ENCODE measurements around the gene BEGAIN. TPM values are rescaled to one million over a fixed set of nuclear protein-coding genes. Genes with fewer than 3 reads are reported as not detected.

BEGAIN gene
- polyA plus RNA-seq, 2 of the 4 experiments (the other 2 are of a cell fraction): 1.4 to 3.7 TPM

GRCh38 chr14:100541621-100542560, 45.3 kb downstream of the BEGAIN start:
- no peak overlapping the region for H3K4me2 ChIP-seq
- H3K4me3 ChIP-seq: no peak overlapping the region
- H3K4me1 ChIP-seq: no peaks in the 10 kb centered on the region
- no peaks in the 10 kb centered on the region for H3K9me3 ChIP-seq
- DNase-seq (ENCODE audit: low read depth in 1 of 2, low spot score in 1 of 2): no peak
- WGBS (ENCODE audit: missing lambda C conversion rate): 79% methylated on average over 22 of the region's 24 CpGs
- no peak for FAIRE-seq
- no peak for ATAC-seq
- TF ChIP-seq FOXS1 (CRISPR knock-in tag; IDR thresholded peaks at IDR 0.05): no peak
- TF ChIP-seq NPAS2 (CRISPR knock-in tag; IDR thresholded peaks at IDR 0.05; ENCODE audit: borderline replicate concordance): no peak
- no peak for TF ChIP-seq CTCF (IDR thresholded peaks at IDR 0.05)
- TF ChIP-seq FOSL2 (IDR thresholded peaks at IDR 0.05): no peak
- TF ChIP-seq FOSL2 (CRISPR knock-in tag; IDR thresholded peaks at IDR 0.05): no peak
- TF ChIP-seq HOXA7 (CRISPR knock-in tag; IDR thresholded peaks at IDR 0.05): no peak
- no peak for TF ChIP-seq KDM5A (IDR thresholded peaks at IDR 0.05)
- TF ChIP-seq ZSCAN20 (CRISPR knock-in tag; IDR thresholded peaks at IDR 0.05): no peak
- TF ChIP-seq RCOR1 (IDR thresholded peaks at IDR 0.05; ENCODE audit: low read depth, low read length): no peak
- no peak for TF ChIP-seq HOXB5 (CRISPR knock-in tag; IDR thresholded peaks at IDR 0.05)
- no peak for TF ChIP-seq BCL3 (IDR thresholded peaks at IDR 0.05)
- no peak for TF ChIP-seq CHD4 (IDR thresholded peaks at IDR 0.05; ENCODE audit: borderline replicate concordance)
- no peak for TF ChIP-seq PBX3 (IDR thresholded peaks at IDR 0.05)
- TF ChIP-seq POLR2A (IDR thresholded peaks at IDR 0.05; ENCODE audit: low read length): no peak
- TF ChIP-seq TP53 (CRISPR knock-in tag; IDR thresholded peaks at IDR 0.05): no peak
- no peak for TF ChIP-seq RFX5 (IDR thresholded peaks at IDR 0.05)
- no peak for TF ChIP-seq RAD21 (conservative IDR thresholded peaks at IDR 0.05 in 1 of 2, IDR thresholded peaks at IDR 0.05 in 1 of 2)
- no peak for TF ChIP-seq SMC3 (IDR thresholded peaks at IDR 0.05)
- TF ChIP-seq CHD2 (IDR thresholded peaks at IDR 0.05; ENCODE audit: low read length, partially characterized antibody): no peak
- no peak for TF ChIP-seq CBX8 (IDR thresholded peaks at IDR 0.05)
- TF ChIP-seq HMGXB4 (CRISPR knock-in tag; IDR thresholded peaks at IDR 0.05; ENCODE audit: borderline replicate concordance): no peak
- POLR2A ChIA-PET: no interaction called here
- H3K27ac ChIP-seq: no peak overlapping the region
- CTCF ChIA-PET: interaction anchor here (0.7 to 3.0 kb wide), 9 partner anchors 9 to 125 kb away, joined by 3 to 9 read pairs (median 5); no protein-coding TSS in a partner anchor

All from A549 (cell line).